Thoracic aorta (tissue), 2 donors: ENCODE results near the gene STARD7. TPM values are rescaled to one million over a fixed set of nuclear protein-coding genes. Genes with fewer than 3 reads are reported as not detected.
A peak's percentile ranks its signal among the peaks of the same experiment; 100 is the strongest.

Source experiments
- ATAC-seq: fragments of 150-250 bp; one replicate; pipeline ENCODE4 v1.8.0; 2017; ENCODE audit warnings: low read depth; ENCODE audit not compliant: insufficient number of reproducible peaks, low FRiP score
- DNase-seq: peaks from one replicate; pipeline ENCODE4 v3.0.0-alpha.2; 2020; ENCODE audit warnings: low spot score
- H3K27ac ChIP-seq, 2 donors: fragments of 200-600 bp; sonication (generic); 1 replicate in 1 of 2; 2 replicates in 1 of 2; pipeline ENCODE4 v1.5.1; 2016; ENCODE audit warnings: mild to moderate bottlenecking in 2 of 2, moderate library complexity in 2 of 2
- H3K27me3 ChIP-seq: fragments of 200-600 bp; sonication (generic); replicated peaks from 2 replicates; pipeline ENCODE4 v1.6.0; 2016; ENCODE audit warnings: mild to moderate bottlenecking; ENCODE audit not compliant: insufficient read depth
- H3K36me3 ChIP-seq: fragments of 200-600 bp; sonication (generic); one replicate; pipeline ENCODE4 v1.5.1; 2016
- H3K4me1 ChIP-seq, 2 donors: fragments of 200-600 bp; sonication (generic); 1 replicate in 1 of 2; 2 replicates in 1 of 2; pipeline versions ENCODE4 v1.5.1 to v1.6.0; 2016; ENCODE audit warnings: low read depth in 2 of 2, mild to moderate bottlenecking in 1 of 2; ENCODE audit not compliant: control insufficient read depth in 1 of 2
- H3K4me3 ChIP-seq: fragments of 200-600 bp; sonication (generic); 2 replicates; pipeline ENCODE4 v1.5.1; 2016; ENCODE audit warnings: mild to moderate bottlenecking
- H3K9me3 ChIP-seq: fragments of 200-600 bp; sonication (generic); 2 replicates; pipeline ENCODE4 v1.5.1; 2016
- CTCF ChIP-seq: fragments of 200-600 bp; sonication (generic); IDR thresholded peaks from one replicate; pipeline ENCODE4 v1.5.1; 2019; ENCODE audit warnings: antibody characterized with exemption
- total RNA-seq, 2 donors: library from RNA; depleted of rRNA; stranded (reverse); fragments of >200 nt; gene quantifications; one replicate each; pipeline versions ENCODE4 v1.1.0 to v1.2.3, GENCODE V29; 2016

Gene STARD7
- total RNA-seq, 2 donors from 2014 or later, result 68.1 to 135 TPM

- DNase-seq (no peak), ATAC-seq (no peak)
- no peak overlapping the region for H3K27ac ChIP-seq
- no peaks in the 10 kb centered on the region for H3K9me3 ChIP-seq
- H3K4me3 ChIP-seq, result no peak overlapping the region
- H3K27me3 ChIP-seq, result no peaks in the 10 kb centered on the region
- H3K36me3 ChIP-seq, result no peaks in the 10 kb centered on the region
- no peaks in the 10 kb centered on the region for H3K4me1 ChIP-seq
- TF ChIP-seq CTCF, result no peak
These were observed 10.0 kb upstream of the STARD7 start for GRCh38 chr2:96218508-96219131.

- ATAC-seq, result no peak
- no peaks in the 10 kb centered on the region for H3K36me3 ChIP-seq
- no peaks in the 10 kb centered on the region for H3K9me3 ChIP-seq
- H3K4me1 ChIP-seq, result peaks cover 3 to 4% of the 10 kb centered on the region in 2 donors
- no peaks in the 10 kb centered on the region for H3K27me3 ChIP-seq
- H3K27ac ChIP-seq, result no peak overlapping the region
- no peak overlapping the region for H3K4me3 ChIP-seq
- DNase-seq, result no peak
- TF ChIP-seq CTCF, result no peak
These were observed 5.9 kb upstream of the STARD7 start for GRCh38 chr2:96214554-96214953.

- no peaks in the 10 kb centered on the region for H3K9me3 ChIP-seq
- H3K36me3 ChIP-seq, result no peaks in the 10 kb centered on the region
- TF ChIP-seq CTCF, result no peak
- no peaks in the 10 kb centered on the region for H3K27me3 ChIP-seq
- H3K4me1 ChIP-seq, result peaks cover 7 to 8% of the 10 kb centered on the region in 2 donors
- H3K27ac ChIP-seq, result no peak overlapping the region
- DNase-seq (no peak), ATAC-seq (no peak)
- H3K4me3 ChIP-seq, result no peak overlapping the region
These were observed 4.8 kb upstream of the STARD7 start for GRCh38 chr2:96213379-96213778.

DNA sequence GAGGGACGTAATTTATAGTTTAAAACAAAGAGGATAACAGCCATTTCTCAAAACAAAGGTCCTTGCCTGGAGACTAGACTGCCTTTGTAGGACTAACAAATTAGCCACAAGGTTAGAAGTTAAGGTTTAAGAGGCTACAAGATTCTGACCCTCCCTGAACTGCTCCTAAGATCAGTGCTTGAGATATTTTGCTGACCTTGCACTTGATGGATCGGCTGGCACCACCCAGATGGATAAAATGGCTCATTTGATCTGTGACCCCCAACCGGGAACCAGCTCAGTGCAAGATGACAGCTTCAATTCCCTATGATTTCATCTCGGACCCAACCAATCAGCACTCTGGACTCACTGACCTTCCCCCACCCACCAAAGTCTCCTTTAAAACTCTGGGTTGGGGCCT, 3.7 kb upstream of the STARD7 start:
- no peaks in the 10 kb centered on the region for H3K27me3 ChIP-seq
- no peaks in the 10 kb centered on the region for H3K9me3 ChIP-seq
- no peak overlapping the region for H3K4me3 ChIP-seq
- no peak for TF ChIP-seq CTCF
- H3K4me1 ChIP-seq, result peaks cover 8 to 14% of the 10 kb centered on the region in 2 donors
- DNase-seq (no peak), ATAC-seq (no peak)
- no peak overlapping the region for H3K27ac ChIP-seq
- no peaks in the 10 kb centered on the region for H3K36me3 ChIP-seq

- no peaks in the 10 kb centered on the region for H3K27me3 ChIP-seq
- H3K36me3 ChIP-seq, result no peaks in the 10 kb centered on the region
- no peak for TF ChIP-seq CTCF
- H3K27ac ChIP-seq, result no peak overlapping the region
- no peaks in the 10 kb centered on the region for H3K9me3 ChIP-seq
- H3K4me1 ChIP-seq, result peaks cover 32 to 38% of the 10 kb centered on the region in 2 donors
- ATAC-seq, result no peak
- H3K4me3 ChIP-seq, result peak overlapping the region; percentile 94
- DNase-seq, result no peak
These were observed 1.1 kb upstream of the STARD7 start for GRCh38 chr2:96209729-96210085.
